T-helper 1 cell treated with Interleukin-12 subunit alpha and Interleukin-12 subunit beta and Interleukin-4 antibody, amounts not matched to agents 30 μg/mL and 1 μg/mL, for 36 hours (primary cell): ENCODE measurements around the gene PRRC1.
"Not testable (repeated sequence)": the region's sequence is repeated elsewhere in the genome, so short reads cannot be mapped to it uniquely, and the experiment has no call there.

Experiments used
- H3K27ac Mint-ChIP-seq: one replicate; pipeline ENCODE4 v1.8.0; 2021; ENCODE audit warnings: mild to moderate bottlenecking, mixed read lengths
- H3K27me3 Mint-ChIP-seq: one replicate; pipeline ENCODE4 v1.8.0; 2021; ENCODE audit warnings: low read depth, mixed read lengths
- H3K36me3 Mint-ChIP-seq: one replicate; pipeline ENCODE4 v1.8.0; 2021; ENCODE audit warnings: low read depth, mixed read lengths
- H3K4me1 Mint-ChIP-seq: one replicate; pipeline ENCODE4 v1.8.0; 2021; ENCODE audit warnings: low read depth, mixed read lengths
- H3K4me3 Mint-ChIP-seq: one replicate; pipeline ENCODE4 v1.8.0; 2021; ENCODE audit warnings: mild to moderate bottlenecking, moderate library complexity, mixed read lengths
- H3K9me3 Mint-ChIP-seq: one replicate; pipeline ENCODE4 v1.8.0; 2021; ENCODE audit warnings: mixed read lengths

Gene PRRC1

DNA sequence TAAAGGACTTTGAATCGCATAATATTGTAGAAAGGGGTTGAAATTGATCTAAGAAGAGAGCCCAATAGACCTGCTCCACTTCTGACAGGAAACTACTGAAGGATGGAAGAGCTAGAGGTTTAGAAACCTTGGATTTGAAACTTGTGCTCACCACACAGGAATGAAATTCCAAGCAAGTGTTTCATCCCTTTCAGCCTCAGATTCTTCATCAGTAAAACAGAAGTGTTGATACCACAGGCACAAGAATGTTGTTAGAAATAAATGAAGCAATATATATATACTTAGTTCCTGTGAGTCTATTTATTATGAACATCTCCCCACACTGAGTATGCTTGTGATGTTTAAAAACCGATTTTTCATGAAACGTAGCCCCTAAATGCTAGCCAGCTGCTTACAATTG is 43.8 kb downstream of the PRRC1 start:
- H3K27me3 Mint-ChIP-seq: peaks cover 19% of the 10 kb centered on the region
- no peaks in the 10 kb centered on the region for H3K9me3 Mint-ChIP-seq
- no peaks in the 10 kb centered on the region for H3K4me1 Mint-ChIP-seq
- no peak overlapping the region for H3K27ac Mint-ChIP-seq
- no peaks in the 10 kb centered on the region for H3K36me3 Mint-ChIP-seq
- no peak overlapping the region for H3K4me3 Mint-ChIP-seq

DNA sequence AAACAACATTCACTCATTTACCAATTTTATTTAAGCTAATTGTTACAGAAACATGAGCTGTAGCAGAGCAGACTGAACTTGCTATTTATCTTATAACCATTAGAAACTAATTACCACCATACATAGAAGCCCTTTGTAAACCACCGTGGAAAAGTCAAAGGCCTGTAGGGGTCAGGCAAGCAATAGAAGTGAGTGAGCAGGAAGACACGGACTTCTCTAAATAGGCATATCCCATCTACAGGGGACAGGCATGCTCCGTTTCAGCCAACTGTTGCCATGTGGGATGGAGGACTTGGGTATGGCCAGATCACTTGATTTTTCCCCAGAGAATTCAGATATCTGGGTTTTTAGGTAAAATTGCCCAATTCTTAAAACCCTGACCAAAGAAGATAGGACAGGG is 44.8 kb downstream of the PRRC1 start:
- H3K9me3 Mint-ChIP-seq: no peaks in the 10 kb centered on the region
- H3K36me3 Mint-ChIP-seq: no peaks in the 10 kb centered on the region
- peaks cover 19% of the 10 kb centered on the region for H3K27me3 Mint-ChIP-seq
- peaks cover 2% of the 10 kb centered on the region for H3K4me1 Mint-ChIP-seq
- H3K4me3 Mint-ChIP-seq: no peak overlapping the region
- no peak overlapping the region for H3K27ac Mint-ChIP-seq

DNA sequence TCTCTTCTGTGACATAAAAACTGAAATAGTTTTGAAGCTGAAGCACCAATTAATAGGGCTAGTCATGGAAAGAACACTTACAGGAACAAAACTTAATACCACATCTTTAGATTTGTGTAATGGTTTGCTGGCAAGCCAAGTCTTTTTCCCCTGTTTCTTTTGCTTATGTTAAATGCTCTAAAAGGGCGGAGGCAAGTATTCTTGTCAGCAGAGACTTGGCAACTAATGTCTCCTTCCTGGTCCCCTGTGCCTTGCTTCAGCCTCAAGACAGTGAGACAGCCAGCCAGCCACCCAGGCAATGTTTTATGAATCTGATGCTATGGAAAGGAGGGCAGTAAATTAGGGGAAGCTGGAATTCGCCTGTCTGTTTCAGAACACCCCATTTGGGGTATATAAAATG is 45.7 kb downstream of the PRRC1 start:
- Mint-ChIP-seq H3K27me3 (peaks cover 21% of the 10 kb centered on the region), H3K4me3 (no peak overlapping the region), H3K9me3 (no peaks in the 10 kb centered on the region), H3K4me1 (peaks cover 9% of the 10 kb centered on the region), H3K27ac (no peak overlapping the region), H3K36me3 (no peaks in the 10 kb centered on the region)

DNA sequence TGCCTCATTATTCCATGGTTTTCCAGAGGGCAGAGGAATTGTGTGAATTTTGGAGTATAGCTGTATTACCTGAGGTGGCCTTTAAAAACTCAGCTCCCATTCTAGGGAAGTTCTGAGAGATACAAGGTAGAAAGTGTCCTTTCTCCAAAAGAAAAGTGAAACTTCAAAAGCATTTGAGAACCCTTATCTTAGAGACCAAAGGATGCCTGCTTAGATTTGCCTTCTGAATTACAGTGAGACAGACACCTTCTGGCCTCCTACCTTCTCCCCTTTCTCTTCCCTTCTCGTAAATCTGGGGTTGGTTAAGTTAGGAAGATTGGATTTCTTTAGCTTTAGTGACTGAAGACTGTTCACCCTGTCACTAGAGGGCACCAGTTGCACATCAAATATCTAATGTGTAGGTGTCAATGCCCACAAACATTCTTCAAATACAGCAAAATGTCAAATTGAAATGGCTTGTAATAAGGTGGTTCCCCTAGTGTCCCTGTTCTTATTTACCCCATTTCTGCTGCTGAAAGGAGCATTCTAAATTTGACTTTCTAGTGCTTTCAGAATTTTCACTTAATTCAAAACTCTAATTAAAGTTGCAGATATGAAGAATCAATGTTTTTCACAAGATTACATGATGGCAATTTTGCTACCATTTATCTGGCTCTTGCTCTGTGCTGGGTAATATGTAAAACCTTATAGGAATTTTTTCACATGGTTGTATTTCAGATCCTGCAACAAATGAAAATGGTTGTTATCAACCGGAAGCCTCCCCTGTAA is 46.7 kb downstream of the PRRC1 start:
- H3K4me1 Mint-ChIP-seq: peaks cover 13% of the 10 kb centered on the region
- H3K9me3 Mint-ChIP-seq: no peaks in the 10 kb centered on the region
- no peak overlapping the region for H3K27ac Mint-ChIP-seq
- H3K36me3 Mint-ChIP-seq: no peaks in the 10 kb centered on the region
- H3K27me3 Mint-ChIP-seq: peaks cover 26% of the 10 kb centered on the region
- H3K4me3 Mint-ChIP-seq: no peak overlapping the region

DNA sequence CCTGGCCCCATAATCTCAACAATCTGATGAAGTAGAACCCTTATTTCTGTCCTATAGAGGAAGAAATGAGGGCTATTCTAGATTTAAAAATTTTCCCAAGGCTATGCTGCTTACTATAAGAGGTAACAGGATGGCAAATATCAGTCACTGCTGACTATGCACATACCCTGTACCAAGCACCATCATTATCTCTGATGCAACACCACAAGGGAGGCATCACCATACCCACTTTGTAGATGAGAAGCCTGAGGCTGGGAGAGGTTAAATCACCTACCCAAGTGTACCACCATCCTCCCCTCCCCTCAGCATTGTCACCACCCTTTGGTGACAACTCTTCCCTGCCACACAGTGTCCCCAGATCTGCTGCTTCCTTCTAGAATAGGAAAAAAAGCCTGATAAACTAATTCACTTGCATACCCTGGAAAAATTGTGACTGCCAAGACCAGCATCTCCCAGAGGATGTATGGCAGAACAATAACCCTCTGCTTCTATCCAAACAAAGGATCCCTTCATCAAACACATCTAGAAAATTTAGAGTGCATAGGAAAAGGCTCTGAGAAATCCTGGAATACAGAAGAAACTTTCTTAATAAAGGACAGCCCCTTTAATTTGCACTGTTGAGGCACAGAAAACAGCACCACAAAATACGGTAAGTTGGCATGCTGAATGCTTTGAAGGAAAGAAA is 48.3 kb downstream of the PRRC1 start:
- Mint-ChIP-seq H3K9me3 (no peaks in the 10 kb centered on the region), H3K27ac (no peak overlapping the region), H3K36me3 (no peaks in the 10 kb centered on the region), H3K4me1 (peaks cover 13% of the 10 kb centered on the region), H3K4me3 (no peak overlapping the region), H3K27me3 (peaks cover 26% of the 10 kb centered on the region)

DNA sequence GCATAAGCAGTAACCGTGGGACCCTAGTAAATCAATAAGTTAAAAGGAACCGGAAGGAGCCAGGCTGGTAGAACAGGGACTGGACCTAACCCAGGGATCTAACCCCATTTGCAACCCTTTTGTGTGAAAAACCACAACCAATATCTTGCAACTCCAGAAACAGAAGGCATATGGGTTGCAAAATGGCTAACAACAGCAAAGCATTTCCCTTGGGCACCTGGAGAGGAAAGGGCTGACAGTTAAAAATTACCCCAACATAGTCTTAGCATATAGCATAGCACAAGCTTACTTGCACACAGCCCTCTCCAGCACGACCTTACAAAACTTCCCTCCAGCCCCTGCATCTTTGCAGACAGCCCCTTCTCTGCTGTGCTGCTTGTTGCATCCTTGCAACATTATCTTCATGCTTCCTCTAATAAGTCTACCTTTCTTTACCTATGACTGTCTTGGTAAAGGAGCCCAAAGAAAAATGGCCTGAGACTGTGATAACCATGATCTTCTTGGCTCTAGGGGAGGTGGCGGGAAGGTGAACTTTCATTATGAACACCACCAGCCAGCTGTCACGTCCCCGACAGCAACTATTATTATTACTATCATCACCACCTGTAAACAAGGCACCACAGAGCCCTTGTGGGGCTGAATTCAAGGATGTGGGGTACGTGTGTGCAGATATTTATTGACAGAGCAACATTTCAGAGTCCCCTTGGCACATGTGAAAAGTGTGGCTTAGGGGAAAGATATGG is 49.8 kb downstream of the PRRC1 start:
- peaks cover 13% of the 10 kb centered on the region for H3K4me1 Mint-ChIP-seq
- H3K9me3 Mint-ChIP-seq: no peaks in the 10 kb centered on the region
- peaks cover 18% of the 10 kb centered on the region for H3K27me3 Mint-ChIP-seq
- no peak overlapping the region for H3K27ac Mint-ChIP-seq
- no peak overlapping the region for H3K4me3 Mint-ChIP-seq
- no peaks in the 10 kb centered on the region for H3K36me3 Mint-ChIP-seq

DNA sequence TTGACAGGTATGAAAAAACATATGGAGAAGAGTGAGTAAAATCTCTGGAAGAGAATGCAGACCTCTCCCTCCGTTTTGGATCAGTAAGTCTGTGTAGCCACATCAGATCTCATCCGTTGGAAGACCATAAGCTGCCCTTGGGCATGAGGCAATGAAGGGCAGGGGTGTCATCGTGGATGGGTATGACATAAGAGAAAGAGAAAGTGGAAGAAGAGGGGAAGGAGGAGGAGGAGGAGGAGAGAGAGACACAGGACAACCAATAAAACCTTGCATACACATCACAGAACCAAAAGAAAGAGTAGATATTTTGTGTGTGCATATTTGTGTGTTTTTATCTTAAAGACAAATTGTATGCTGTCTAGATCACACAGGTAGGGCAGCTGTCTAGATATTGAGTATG is 50.7 kb downstream of the PRRC1 start:
- Mint-ChIP-seq H3K9me3 (no peaks in the 10 kb centered on the region), H3K27me3 (peaks cover 18% of the 10 kb centered on the region), H3K36me3 (no peaks in the 10 kb centered on the region), H3K4me1 (peaks cover 13% of the 10 kb centered on the region), H3K4me3 (no peak overlapping the region), H3K27ac (no peak overlapping the region)

DNA sequence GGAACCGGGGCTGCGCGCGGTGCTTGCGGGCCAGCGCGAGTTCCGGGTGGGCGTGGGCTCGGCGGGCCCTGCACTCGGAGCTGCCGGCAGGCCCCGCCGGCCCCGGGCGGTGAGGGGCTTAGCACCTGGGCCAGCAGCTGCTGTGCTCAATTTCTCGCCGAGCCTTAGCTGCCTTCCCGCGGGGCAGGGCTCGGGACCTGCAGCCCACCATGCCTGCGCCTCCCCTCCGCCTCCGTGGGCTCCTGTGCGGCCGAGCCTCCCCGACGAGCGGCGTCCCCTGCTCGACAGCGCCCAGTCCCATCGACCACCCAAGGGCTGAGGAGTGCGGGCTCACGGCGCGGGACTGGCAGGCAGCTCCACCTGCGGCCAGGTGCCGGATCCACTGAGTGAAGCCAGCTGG is 52.0 kb downstream of the PRRC1 start:
- not testable (repeated sequence) for H3K4me3 Mint-ChIP-seq, H3K9me3 Mint-ChIP-seq, H3K36me3 Mint-ChIP-seq, H3K27ac Mint-ChIP-seq
- Mint-ChIP-seq H3K27me3 (peaks cover 18% of the 10 kb centered on the region), H3K4me1 (peaks cover 13% of the 10 kb centered on the region)

DNA sequence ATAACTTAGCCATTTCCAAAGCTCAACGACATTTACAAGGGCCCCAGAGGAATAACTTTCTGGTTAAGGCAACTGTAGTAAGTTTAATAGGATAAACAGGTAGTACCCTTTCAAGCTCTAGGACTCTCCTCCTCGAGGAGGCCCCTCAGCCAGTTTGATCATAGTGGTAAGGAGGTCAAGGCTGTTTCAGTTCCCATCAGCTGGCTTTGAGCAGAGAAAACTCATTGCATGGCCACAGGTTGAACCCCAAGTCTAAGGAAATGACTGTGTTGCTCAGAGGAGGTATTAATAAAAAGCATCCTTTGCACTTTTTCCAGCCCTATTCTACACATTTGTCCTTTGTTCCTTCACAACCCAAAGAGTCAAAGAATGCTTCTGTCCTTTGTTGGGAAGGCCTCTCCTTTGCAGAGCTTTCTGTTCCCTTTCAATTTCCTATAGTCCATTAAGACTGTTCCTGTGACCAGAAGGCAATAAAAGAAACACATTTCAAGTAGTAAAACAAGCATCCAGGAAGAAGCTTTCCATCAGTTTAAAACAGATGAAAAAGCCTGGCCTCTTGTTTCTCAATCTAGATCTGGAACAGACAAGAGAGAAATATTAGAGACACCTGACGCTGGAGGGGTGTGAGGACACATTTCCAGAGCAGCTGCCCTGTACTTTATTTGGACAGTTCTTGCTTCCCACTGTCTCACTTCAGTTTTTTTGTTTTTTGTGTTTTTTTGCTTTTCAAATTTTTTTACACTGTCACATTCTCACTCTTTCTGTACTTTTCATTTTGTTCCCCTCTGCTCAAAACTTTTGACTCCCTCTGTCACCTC is 54.1 kb downstream of the PRRC1 start:
- peaks cover 17% of the 10 kb centered on the region for H3K27me3 Mint-ChIP-seq
- no peaks in the 10 kb centered on the region for H3K36me3 Mint-ChIP-seq
- H3K4me1 Mint-ChIP-seq: peaks cover 13% of the 10 kb centered on the region
- no peak overlapping the region for H3K4me3 Mint-ChIP-seq
- no peak overlapping the region for H3K27ac Mint-ChIP-seq
- peaks cover 18% of the 10 kb centered on the region for H3K9me3 Mint-ChIP-seq

DNA sequence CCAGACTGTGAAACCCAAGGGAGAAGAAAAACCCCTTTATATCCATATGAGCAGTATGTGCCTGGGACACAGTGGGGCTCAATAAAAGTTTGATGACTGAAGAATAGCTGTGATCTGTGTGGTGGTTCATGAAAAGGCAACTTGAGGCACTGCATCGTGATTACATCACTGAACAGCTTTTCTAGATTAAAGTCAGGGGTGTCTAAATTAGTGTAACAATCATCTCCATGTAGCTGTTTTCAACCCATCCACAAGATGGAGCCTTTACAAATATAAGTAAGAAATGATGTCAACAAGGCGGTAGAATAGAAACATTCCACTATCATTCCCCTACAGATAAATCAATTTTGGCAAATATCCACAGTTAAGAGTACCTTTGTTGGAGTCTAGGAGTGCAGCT is 55.5 kb downstream of the PRRC1 start:
- Mint-ChIP-seq H3K27ac (no peak overlapping the region), H3K9me3 (peaks cover 18% of the 10 kb centered on the region), H3K4me1 (peaks cover 6% of the 10 kb centered on the region), H3K27me3 (peaks cover 16% of the 10 kb centered on the region), H3K4me3 (no peak overlapping the region), H3K36me3 (no peaks in the 10 kb centered on the region)

DNA sequence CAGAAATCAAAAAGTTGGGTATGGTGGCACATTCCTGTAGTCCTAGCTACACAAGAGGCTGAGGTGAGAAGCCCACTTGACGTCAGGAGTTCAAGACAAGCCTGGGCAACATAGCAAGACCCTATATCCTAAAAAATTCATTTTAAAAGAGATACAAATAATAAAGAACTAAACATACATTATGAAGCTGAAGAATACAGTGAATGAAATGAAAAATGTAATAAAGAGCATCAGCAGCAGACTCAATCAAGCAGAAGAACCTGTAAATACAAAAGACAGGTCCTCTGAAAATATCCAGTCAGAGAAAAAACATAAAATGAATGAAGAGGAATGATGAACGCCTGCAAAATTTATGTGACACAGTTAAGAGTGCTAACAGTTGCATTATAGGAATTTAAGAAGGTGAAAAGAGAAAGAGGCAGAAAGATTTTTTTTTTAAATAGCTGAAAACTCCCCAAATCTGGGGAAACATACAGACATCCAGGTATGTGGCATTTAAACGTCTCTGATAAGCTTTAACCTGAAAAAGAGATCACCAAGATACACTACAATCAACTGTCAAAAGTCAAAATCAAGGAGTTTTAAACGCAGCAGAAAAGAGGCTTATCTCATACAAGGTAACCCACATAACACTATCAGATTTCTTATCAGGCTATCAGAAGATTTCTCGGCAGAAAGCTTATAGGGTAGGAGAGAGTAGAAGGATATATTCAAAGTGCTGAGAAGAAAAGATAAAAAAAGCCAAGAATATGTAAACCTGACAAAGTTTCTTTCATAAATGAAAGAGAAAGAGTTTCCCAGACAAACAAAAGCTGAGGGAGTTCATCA is 57.6 kb downstream of the PRRC1 start:
- Mint-ChIP-seq H3K9me3 (peaks cover 18% of the 10 kb centered on the region), H3K4me1 (no peaks in the 10 kb centered on the region), H3K27me3 (peaks cover 19% of the 10 kb centered on the region), H3K36me3 (no peaks in the 10 kb centered on the region), H3K4me3 (no peak overlapping the region), H3K27ac (no peak overlapping the region)

DNA sequence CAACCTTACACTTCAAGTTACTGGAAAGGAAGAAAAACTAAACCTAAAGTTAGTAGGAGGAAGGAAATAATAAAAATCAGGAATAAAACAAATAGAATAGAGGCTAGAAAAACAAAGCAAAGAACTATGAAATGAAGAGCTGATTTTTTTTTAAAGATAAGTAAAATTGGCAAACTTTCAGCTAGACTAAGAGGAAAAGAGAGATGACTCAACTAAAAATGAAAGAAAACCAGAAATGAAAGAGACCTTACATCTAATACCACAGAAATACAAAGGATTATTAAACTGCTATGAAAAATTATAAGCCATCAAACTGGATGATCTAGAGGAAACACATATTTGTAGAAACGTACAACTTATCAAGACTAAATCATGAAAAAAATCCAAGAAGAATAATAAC is 60.0 kb downstream of the PRRC1 start:
- Mint-ChIP-seq H3K9me3 (peaks cover 18% of the 10 kb centered on the region), H3K27me3 (peaks cover 24% of the 10 kb centered on the region), H3K27ac (no peak overlapping the region), H3K4me3 (no peak overlapping the region), H3K4me1 (no peaks in the 10 kb centered on the region), H3K36me3 (no peaks in the 10 kb centered on the region)

DNA sequence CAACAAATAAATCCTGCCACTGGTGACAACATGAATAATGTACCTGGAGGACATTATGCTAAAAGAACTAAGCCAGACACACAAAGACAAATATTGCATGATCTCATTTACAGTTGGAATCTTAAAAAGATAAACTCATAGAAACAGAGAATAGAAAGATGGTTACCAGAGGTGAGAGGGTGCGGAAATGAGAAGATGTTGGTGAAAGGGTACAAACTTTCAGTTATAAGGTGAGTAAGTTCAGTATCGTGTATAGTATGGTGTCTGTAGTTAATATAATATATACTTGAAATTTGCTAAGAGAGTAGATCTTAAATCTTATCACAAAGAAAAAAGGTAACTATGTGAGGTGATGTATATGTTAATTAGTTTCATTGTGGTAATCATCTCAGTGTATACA is 63.3 kb downstream of the PRRC1 start:
- Mint-ChIP-seq H3K27me3 (peaks cover 14% of the 10 kb centered on the region), H3K9me3 (no peaks in the 10 kb centered on the region), H3K27ac (no peak overlapping the region), H3K4me3 (no peak overlapping the region), H3K36me3 (no peaks in the 10 kb centered on the region), H3K4me1 (peaks cover 2% of the 10 kb centered on the region)

DNA sequence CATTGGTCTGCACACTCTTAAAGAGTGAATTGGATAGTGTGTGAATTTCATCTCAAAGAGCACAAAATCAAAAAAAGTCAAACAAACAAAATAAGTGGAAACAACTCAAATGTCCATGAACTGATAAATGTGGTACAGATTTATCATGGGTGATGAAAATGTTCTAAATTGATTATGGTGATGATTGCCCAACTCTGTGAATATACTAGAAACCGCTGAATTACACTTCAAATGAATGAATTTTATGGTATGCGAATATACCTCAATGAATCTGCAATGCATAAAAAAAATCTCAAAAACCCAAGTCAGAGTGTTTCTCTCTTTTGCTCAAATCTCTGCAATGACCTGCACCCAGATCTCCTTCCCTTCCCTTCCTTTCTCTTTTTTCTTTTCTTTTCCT is 64.0 kb downstream of the PRRC1 start:
- no peak overlapping the region for H3K27ac Mint-ChIP-seq
- H3K27me3 Mint-ChIP-seq: peaks cover 14% of the 10 kb centered on the region
- no peaks in the 10 kb centered on the region for H3K36me3 Mint-ChIP-seq
- peaks cover 3% of the 10 kb centered on the region for H3K4me1 Mint-ChIP-seq
- H3K4me3 Mint-ChIP-seq: no peak overlapping the region
- no peaks in the 10 kb centered on the region for H3K9me3 Mint-ChIP-seq
